ENCODE measurements around the gene ACVRL1. TPM values are rescaled to one million over a fixed set of nuclear protein-coding genes. Genes with fewer than 3 reads are reported as not detected.
A peak's percentile ranks its signal among the peaks of the same experiment; 100 is the strongest.

Gene ACVRL1
- total and polyA plus RNA-seq, 9 of the 15 experiments (the other 6 are each of a cell fraction or from before 2014, with no cell fraction given) = 0.07 to 1.4 (median 0.30) TPM

GRCh38 chr12:51963477-51963876, 56.2 kb downstream of the ACVRL1 start (continued):
- TF ChIP-seq ZNF830 (CRISPR knock-in tag; IDR thresholded peaks at IDR 0.05) (no peak), ZFP30 (CRISPR knock-in tag; IDR thresholded peaks at IDR 0.05; ENCODE audit: borderline replicate concordance) (no peak), E2F3 (CRISPR knock-in tag; IDR thresholded peaks at IDR 0.05) (no peak), BRCA1 (IDR thresholded peaks at IDR 0.05) (no peak), BRCA1 (CRISPR knock-in tag; IDR thresholded peaks at IDR 0.05) (no peak), TCF7 (IDR thresholded peaks at IDR 0.05; ENCODE audit: borderline replicate concordance) (no peak), SP1 (CRISPR knock-in tag; IDR thresholded peaks at IDR 0.05) (no peak), ZHX1 (conservative IDR thresholded peaks at IDR 0.05; ENCODE audit: low read length) (no peak), ESRRB (CRISPR knock-in tag; IDR thresholded peaks at IDR 0.05; ENCODE audit: borderline replicate concordance) (no peak), SMAD3 (CRISPR knock-in tag; conservative IDR thresholded peaks at IDR 0.05) (no peak)

- peaks cover 2% of the 10 kb centered on the region; the same call in 1 of the 3 replicates for H3K36me3 ChIP-seq (ENCODE audit: control insufficient read depth, insufficient read depth, low read length)
- ChIA-PET CTCF (ENCODE audit: low intra/inter-chr PET ratio) (no interaction called here), POLR2A (interaction anchor here (1.7 kb wide), 1 partner anchor 8 kb away, joined by 8 read pairs; no protein-coding TSS in a partner anchor)
- no peak overlapping the region for H3K27ac ChIP-seq (ENCODE audit: extremely low read depth, low read depth, low read length)
- intact Hi-C loops (cut with micrococcal nuclease) (no loop called here), in situ Hi-C loops (cut with MboI) (no loop called here)
- DNase-seq (ENCODE audit: extremely low read depth in 1 of 4, low spot score in 3 of 4) (no peak), ATAC-seq (no peak), FAIRE-seq (no peak)
- no peak overlapping the region for H3K9ac ChIP-seq (ENCODE audit: insufficient read depth in 1 of 2, low read depth in 2 of 2, low read length in 2 of 2)
- no peak overlapping the region for H2AFZ ChIP-seq (ENCODE audit: low read depth, low read length)
- WGBS (ENCODE audit: insufficient coverage, low coverage, missing lambda C conversion rate) = 71% methylated on average over 2 of the region's 2 CpGs
- no peaks in the 10 kb centered on the region for H3K9me3 ChIP-seq (replicated peaks; ENCODE audit: control insufficient read depth, insufficient read depth, low read depth, low read length)
- H3K79me2 ChIP-seq (ENCODE audit: control insufficient read depth, insufficient read depth, low read length) = peaks cover 23% of the 10 kb centered on the region; the same call in 2 of the 3 replicates
- peaks cover 5% of the 10 kb centered on the region for H3K9me1 ChIP-seq (ENCODE audit: control insufficient read depth, insufficient read depth, low read length)
- H4K20me1 ChIP-seq (replicated peaks; ENCODE audit: control insufficient read depth, insufficient read depth, low read length) = peaks cover 20% of the 10 kb centered on the region
- peaks cover 10 to 38% of the 10 kb centered on the region in 2 experiments; a peak in 4 of 5 replicates for H3K4me1 ChIP-seq (replicated peaks in 1 of 2; ENCODE audit: control insufficient read depth in 2 of 2, insufficient read depth in 2 of 2, low read length in 2 of 2)
- TF ChIP-seq ZNF79 (CRISPR knock-in tag; IDR thresholded peaks at IDR 0.05; ENCODE audit: low read depth) (no peak), ZNF121 (CRISPR knock-in tag; conservative IDR thresholded peaks at IDR 0.05) (peak; percentile 25; the same call in 1 of the 2 replicates)
- H3K27me3 ChIP-seq (ENCODE audit: control insufficient read depth in 2 of 2, insufficient read depth in 2 of 2, low read length in 2 of 2) = no peaks in the 10 kb centered on the region
- BruUV-seq (replicated peaks) = no TSS peak
- H3K4me2 ChIP-seq (ENCODE audit: insufficient read depth, low read length) = no peak overlapping the region
- no peak overlapping the region for H3K4me3 ChIP-seq
Measured at GRCh38 chr12:51969643-51970042, 62.3 kb downstream of the ACVRL1 start.
